HepG2 (cell line): Measurements from ENCODE around the gene HPCAL1. TPM values are rescaled to one million over a fixed set of nuclear protein-coding genes. Genes with fewer than 3 reads are reported as not detected.

ENCODE experiments used
- E2F2 ChIP-seq: sonication (generic); formaldehyde crosslinking; IDR thresholded peaks from 2 replicates; pipeline ENCODE4 v1.4.0; 2020; ENCODE audit warnings: missing genetic modification reagents, borderline replicate concordance
- EEA1 ChIP-seq: sonication (generic); formaldehyde crosslinking; IDR thresholded peaks from 2 replicates; pipeline ENCODE4 v1.5.1; 2020; ENCODE audit warnings: mild to moderate bottlenecking, missing genetic modification reagents, borderline replicate concordance
- HIVEP1 ChIP-seq: sonication (generic); formaldehyde crosslinking; IDR thresholded peaks from 2 replicates; pipeline ENCODE4 v1.4.0; 2020; ENCODE audit warnings: mild to moderate bottlenecking, missing genetic modification reagents
- IKZF4 ChIP-seq: sonication (generic); formaldehyde crosslinking; IDR thresholded peaks from 2 replicates; pipeline ENCODE4 v1.5.1; 2020; ENCODE audit warnings: borderline replicate concordance, mild to moderate bottlenecking, low read depth, missing genetic modification reagents; ENCODE audit errors: not compliant biosample characterization
- IRX3 ChIP-seq: sonication (generic); formaldehyde crosslinking; IDR thresholded peaks from 2 replicates; pipeline ENCODE4 v1.8.1; 2023; ENCODE audit warnings: mild to moderate bottlenecking, low read depth, missing genetic modification reagents, borderline replicate concordance
- MEIS1 ChIP-seq: sonication (generic); formaldehyde crosslinking; IDR thresholded peaks from 2 replicates; pipeline ENCODE4 v1.9.0; 2021; ENCODE audit warnings: mild to moderate bottlenecking, missing genetic modification reagents, moderate library complexity, borderline replicate concordance
- NFIC ChIP-seq: IDR thresholded peaks from 2 replicates; pipeline ENCODE4 v1.6.1; 2012; ENCODE audit warnings: mild to moderate bottlenecking, low read length, inconsistent platforms
- NR2F6 ChIP-seq, 2 experiments: IDR thresholded peaks; 2 replicates each; pipeline ENCODE4 v1.6.1; 2016; ENCODE audit warnings: antibody characterized with exemption in 1 of 2, mild to moderate bottlenecking in 1 of 2
- NR3C1 ChIP-seq: sonication (generic); formaldehyde crosslinking; IDR thresholded peaks from 2 replicates; pipeline ENCODE4 v1.4.0; 2020; ENCODE audit warnings: missing genetic modification reagents
- PAXIP1 ChIP-seq: sonication (generic); formaldehyde crosslinking; conservative IDR thresholded peaks from 2 replicates; pipeline ENCODE4 v1.4.0; 2020; ENCODE audit warnings: mild to moderate bottlenecking, missing genetic modification reagents, moderate library complexity
- POGZ ChIP-seq: sonication (generic); formaldehyde crosslinking; IDR thresholded peaks from 2 replicates; pipeline ENCODE4 v1.4.0; 2020; ENCODE audit warnings: mild to moderate bottlenecking, missing genetic modification reagents
- PPARG ChIP-seq: conservative IDR thresholded peaks from 2 replicates; pipeline ENCODE4 v1.6.1; 2016; ENCODE audit warnings: missing biosample characterization, missing genetic modification reagents
- SAFB2 ChIP-seq: sonication (generic); formaldehyde crosslinking; IDR thresholded peaks from 2 replicates; pipeline ENCODE4 v1.5.1; 2020; ENCODE audit warnings: missing genetic modification reagents, low read depth, mild to moderate bottlenecking, borderline replicate concordance
- SIN3A ChIP-seq: IDR thresholded peaks from 2 replicates; pipeline ENCODE4 v1.6.1; 2011; ENCODE audit warnings: low read depth, mild to moderate bottlenecking, control low read depth, low read length, borderline replicate concordance
- SMAD3 ChIP-seq: sonication (generic); formaldehyde crosslinking; IDR thresholded peaks from 2 replicates; pipeline ENCODE4 v1.4.0; 2020; ENCODE audit warnings: missing genetic modification reagents
- SOX5 ChIP-seq: IDR thresholded peaks from 2 replicates; pipeline ENCODE4 v1.6.1; 2016; ENCODE audit warnings: borderline replicate concordance
- ZKSCAN5 ChIP-seq: sonication (generic); formaldehyde crosslinking; IDR thresholded peaks from 2 replicates; pipeline ENCODE4 v1.5.1; 2020; ENCODE audit warnings: mild to moderate bottlenecking, missing genetic modification reagents
- ZMYM3 ChIP-seq: sonication (generic); formaldehyde crosslinking; IDR thresholded peaks from 2 replicates; pipeline ENCODE4 v1.5.1; 2020; ENCODE audit warnings: mild to moderate bottlenecking, missing genetic modification reagents
- ZMYM4 ChIP-seq: sonication (generic); formaldehyde crosslinking; IDR thresholded peaks from 2 replicates; pipeline ENCODE4 v1.8.1; 2023; ENCODE audit warnings: mild to moderate bottlenecking, missing genetic modification reagents
- ZNF136 ChIP-seq: sonication (generic); formaldehyde crosslinking; IDR thresholded peaks from 2 replicates; pipeline ENCODE4 v1.8.1; 2022; ENCODE audit warnings: low read depth, mild to moderate bottlenecking, moderate library complexity, missing genetic modification reagents
- ZNF205 ChIP-seq: IDR thresholded peaks from 2 replicates; pipeline ENCODE4 v1.6.1; 2018; ENCODE audit warnings: missing biosample characterization, missing genetic modification reagents
- ZNF383 ChIP-seq: sonication (generic); formaldehyde crosslinking; IDR thresholded peaks from 2 replicates; pipeline ENCODE4 v1.4.0; 2020; ENCODE audit warnings: missing genetic modification reagents, mild to moderate bottlenecking, borderline replicate concordance
- ZNF510 ChIP-seq: sonication (generic); formaldehyde crosslinking; IDR thresholded peaks from 2 replicates; pipeline ENCODE4 v1.4.0; 2020; ENCODE audit warnings: low read depth, mild to moderate bottlenecking, missing genetic modification reagents
- ZNF570 ChIP-seq: sonication (generic); formaldehyde crosslinking; IDR thresholded peaks from 2 replicates; pipeline ENCODE4 v1.4.0; 2020; ENCODE audit warnings: mild to moderate bottlenecking, missing genetic modification reagents, borderline replicate concordance
- ZNF589 ChIP-seq: sonication (generic); formaldehyde crosslinking; conservative IDR thresholded peaks from 2 replicates; pipeline ENCODE4 v1.8.0; 2022; ENCODE audit warnings: mild to moderate bottlenecking, moderate library complexity, missing genetic modification reagents
- ZNF720 ChIP-seq: sonication (generic); formaldehyde crosslinking; IDR thresholded peaks from 2 replicates; pipeline ENCODE4 v1.4.0; 2020; ENCODE audit warnings: missing genetic modification reagents
- ZNF773 ChIP-seq: sonication (generic); formaldehyde crosslinking; IDR thresholded peaks from 2 replicates; pipeline ENCODE4 v1.4.0; 2020; ENCODE audit warnings: missing genetic modification reagents, borderline replicate concordance
- polyA plus RNA-seq, 8 experiments: library from polyadenylated mRNA; depleted of rRNA in 3 of 8; stranded (reverse) in 7 of 8; unstranded in 1 of 8; fragments of >200 nt; fragmentation: Illumina TruSeq in 4 of 8; extraction: Trizol in 4 of 8; gene quantifications; 2 replicates each; pipeline versions ENCODE4 v1.2.1 to v1.2.3, GENCODE V29; 2011 to 2016; ENCODE audit warnings: low read depth in 4 of 8, missing spikeins in 1 of 8, mixed read lengths in 1 of 8; ENCODE audit not compliant: insufficient read depth in 1 of 8
- total RNA-seq, 5 experiments: library from RNA; depleted of rRNA; stranded (reverse); fragments of >200 nt; fragmentation: Illumina TruSeq; extraction: Trizol; gene quantifications; 2 replicates each; pipeline ENCODE4 v1.2.3, GENCODE V29; 2016; ENCODE audit warnings: low read depth in 1 of 5

Gene HPCAL1
- total and polyA plus RNA-seq, 2 of the 13 experiments (the other 11 are each of a cell fraction or from before 2014, with no cell fraction given), result 29.5 to 29.9 TPM

GRCh38 chr2:10285556-10286198 is 17.0 kb upstream of the HPCAL1 start (continued):
- TF ChIP-seq ZNF205 (CRISPR knock-in tag), result peak; percentile 58; the same call in 1 of the 2 replicates
- peak; percentile 57; the same call in 1 of the 2 replicates for TF ChIP-seq MEIS1 (CRISPR knock-in tag)
- no peak for TF ChIP-seq ZNF383
- peak; percentile 63; the same call in 1 of the 2 replicates for TF ChIP-seq POGZ (CRISPR knock-in tag)
- TF ChIP-seq NR3C1 (CRISPR knock-in tag), result no peak
- TF ChIP-seq IKZF4 (CRISPR knock-in tag), result peak; percentile 82
- TF ChIP-seq ZKSCAN5 (CRISPR knock-in tag), result no peak
- peak; percentile 75; the same call in 1 of the 2 replicates for TF ChIP-seq ZMYM3
- no peak for TF ChIP-seq SAFB2
- TF ChIP-seq HIVEP1, result peak; percentile 45
- TF ChIP-seq PAXIP1 (CRISPR knock-in tag), result peak; percentile 36
- peak; percentile 75; the same call in 1 of the 2 replicates for TF ChIP-seq ZNF570 (CRISPR knock-in tag)
- TF ChIP-seq SOX5 (CRISPR knock-in tag), result peak; percentile 30; the same call in 1 of the 2 replicates
- TF ChIP-seq ZNF510 (CRISPR knock-in tag), result 0 out of 2 replicates have a peak, but pooled peaks have one; percentile 31
- TF ChIP-seq ZNF589, result peak; percentile 85; the same call in 1 of the 2 replicates
- TF ChIP-seq EEA1 (CRISPR knock-in tag), result no peak
- no peak for TF ChIP-seq E2F2
- TF ChIP-seq IRX3 (CRISPR knock-in tag), result 0 out of 2 replicates have a peak, but pooled peaks have one; percentile 35
- no peak for TF ChIP-seq NFIC
- 0 out of 2 replicates have a peak, but pooled peaks have one; percentile 56 for TF ChIP-seq SMAD3 (CRISPR knock-in tag)
- no peak for TF ChIP-seq ZNF773
- peak; percentile 92; the same call in 1 of the 2 replicates for TF ChIP-seq ZNF720 (CRISPR knock-in tag)
- peak; percentile 82; the same call in 1 of the 2 replicates for TF ChIP-seq SIN3A
- peak; percentile 72 for TF ChIP-seq ZMYM4 (CRISPR knock-in tag)
- no peak for TF ChIP-seq ZNF136 (CRISPR knock-in tag)
- 0 out of 2 replicates have a peak, but pooled peaks have one; percentile 35 for TF ChIP-seq PPARG (CRISPR knock-in tag)
- no peak for TF ChIP-seq NR2F6 (IDR thresholded peaks at IDR 0.05)
- TF ChIP-seq NR2F6 (CRISPR knock-in tag; IDR thresholded peaks at IDR 0.05), result peak; percentile 29; the same call in 1 of the 2 replicates
